K562 (cell line): ENCODE measurements around the gene DAB1. TPM values are rescaled to one million over a fixed set of nuclear protein-coding genes. Genes with fewer than 3 reads are reported as not detected.

Source experiments
- ATAC-seq: fragments of 200-7000 bp; cut with Tn5 transposase; 3 replicates; pipeline ENCODE4 v1.9.1; 2020; ENCODE audit warnings: moderate library complexity
- BruUV-seq: library from RNA; stranded (reverse); fragments of 400-500 nt; replicated peaks from 2 replicates; lab custom pipeline; 2021; lab: Mats Ljungman, UMichigan
- CTCF ChIA-PET: fragments of 300-600 bp; formaldehyde crosslinking; extraction: SDS; loops from one replicate; lab custom pipeline; 2021; ENCODE audit warnings: low intra/inter-chr PET ratio; lab: Yijun Ruan, JAX
- POLR2A ChIA-PET: fragments of 300-600, 350-650 bp; sonication (Branson Sonifier 250); formaldehyde crosslinking; extraction: SDS; loops from one replicate; lab custom pipeline; 2021; ENCODE audit warnings: antibody characterized with exemption, inconsistent platforms; lab: Yijun Ruan, JAX
- DNase-seq, 4 experiments: peaks; one replicate each; pipeline versions ENCODE4 v3.0.0 to v3.0.0-alpha.2; 2011 to 2018; ENCODE audit warnings: low spot score in 3 of 4, mixed read lengths in 3 of 4; ENCODE audit errors: extremely low read depth in 1 of 4
- FAIRE-seq: peaks from 2 replicates; lab custom pipeline; 2011; peaks lifted over from hg19 to GRCh38; lab: Jason Lieb, UNC
- H2AFZ ChIP-seq: 2 replicates; pipeline ENCODE4 v1.6.0; 2011; ENCODE audit warnings: low read depth, low read length, control low read depth, inconsistent platforms
- H3K27ac ChIP-seq: fragments of 200-600 bp; 3 replicates; pipeline ENCODE4 v1.8.0; 2011; ENCODE audit warnings: low read depth, mild to moderate bottlenecking, control low read depth, inconsistent platforms, low read length, moderate library complexity, mixed read lengths; ENCODE audit errors: extremely low read depth
- H3K27me3 ChIP-seq, 2 experiments: fragments of 300-600 bp in 1 of 2; 2 replicates in 1 of 2; 3 replicates in 1 of 2; pipeline versions ENCODE4 v1.6.0 to v1.8.0; 2011; ENCODE audit warnings: inconsistent platforms in 2 of 2, low read length in 2 of 2, mild to moderate bottlenecking in 1 of 2, mixed read lengths in 1 of 2, moderate library complexity in 1 of 2; ENCODE audit not compliant: control insufficient read depth in 2 of 2, insufficient read depth in 2 of 2
- H3K36me3 ChIP-seq: fragments of 300-600 bp; 3 replicates; pipeline ENCODE4 v1.8.0; 2011; ENCODE audit warnings: mild to moderate bottlenecking, low read length, inconsistent platforms; ENCODE audit not compliant: control insufficient read depth, insufficient read depth
- H3K4me1 ChIP-seq, 2 experiments: fragments of 200-600 bp in 1 of 2; replicated peaks in 1 of 2; 2 replicates in 1 of 2; 3 replicates in 1 of 2; pipeline versions ENCODE4 v1.5.1 to v1.8.0; 2011; ENCODE audit warnings: inconsistent platforms in 2 of 2, low read length in 2 of 2, mild to moderate bottlenecking in 1 of 2, mixed read lengths in 1 of 2, moderate library complexity in 1 of 2; ENCODE audit not compliant: control insufficient read depth in 2 of 2, insufficient read depth in 2 of 2
- H3K4me2 ChIP-seq: 2 replicates; pipeline ENCODE4 v1.6.1; 2011; ENCODE audit warnings: low read length, control low read depth, inconsistent platforms, mixed read lengths; ENCODE audit not compliant: insufficient read depth
- H3K4me3 ChIP-seq: fragments of 200-600 bp; sonication (generic), shearing (Covaris generic); 2 replicates; pipeline ENCODE4 v1.5.1; 2016; ENCODE audit warnings: control low read depth, inconsistent platforms
- H3K79me2 ChIP-seq: fragments of 200-600 bp; 3 replicates; pipeline ENCODE4 v1.8.0; 2011; ENCODE audit warnings: low read length, inconsistent platforms; ENCODE audit not compliant: control insufficient read depth, insufficient read depth
- H3K9ac ChIP-seq, 2 experiments: 2 replicates each; pipeline versions ENCODE4 v1.6.0 to v1.6.1; 2011; ENCODE audit warnings: low read depth in 2 of 2, low read length in 2 of 2, control low read depth in 1 of 2, inconsistent platforms in 1 of 2, mild to moderate bottlenecking in 1 of 2, mixed read lengths in 1 of 2; ENCODE audit not compliant: insufficient read depth in 1 of 2
- H3K9me1 ChIP-seq: one replicate; pipeline ENCODE4 v1.6.0; 2011; ENCODE audit warnings: inconsistent platforms, mild to moderate bottlenecking, low read length, moderate library complexity; ENCODE audit not compliant: control insufficient read depth, insufficient read depth
- H3K9me3 ChIP-seq: replicated peaks from 2 replicates; pipeline ENCODE4 v1.5.1; 2011; ENCODE audit warnings: low read depth, low read length, inconsistent platforms; ENCODE audit not compliant: control insufficient read depth, insufficient read depth
- H4K20me1 ChIP-seq: replicated peaks from 2 replicates; pipeline ENCODE4 v1.6.1; 2011; ENCODE audit warnings: low read length, inconsistent platforms, mixed read lengths; ENCODE audit not compliant: control insufficient read depth, insufficient read depth
- WGBS: fragments of 100-300 bp; shearing (Covaris generic); methylation state at CpG from one replicate; pipeline ENCODE4 v1.1.6; 2016; ENCODE audit warnings: low coverage, mixed read lengths; ENCODE audit not compliant: insufficient coverage; ENCODE audit errors: missing lambda C conversion rate; 5-methylcytosine and 5-hydroxymethylcytosine counted together
- in situ Hi-C: fragments of 300-500 bp; cut with MboI; formaldehyde crosslinking; loops from 4 replicates; pipeline ENCODE4 v1.15.0; 2018; ENCODE audit warnings: inconsistent platforms, mixed read lengths
- intact Hi-C: fragments of 100-400 bp; cut with micrococcal nuclease; formaldehyde crosslinking; loops from 2 replicates; pipeline ENCODE4 v1.14.2; 2022
- polyA plus RNA-seq, 8 experiments: library from polyadenylated mRNA; depleted of rRNA in 4 of 8; stranded (reverse) in 5 of 8; unstranded in 3 of 8; fragments of >200 nt; fragmentation: Nextera tagmentation in 2 of 8; fragmentation: Illumina TruSeq in 1 of 8; extraction: Ambion mirVana in 2 of 8; extraction: Trizol in 1 of 8; gene quantifications; 2 replicates each; pipeline versions ENCODE4 v1.2.1 to v1.2.3, GENCODE V29; 2011 to 2014; ENCODE audit warnings: inconsistent platforms in 1 of 8, missing spikeins in 1 of 8
- total RNA-seq, 7 experiments: library from RNA; depleted of rRNA in 6 of 7; stranded (reverse); fragments of >200 nt in 6 of 7; fragmentation: Illumina TruSeq in 2 of 7; extraction: Trizol in 2 of 7; gene quantifications; 2 replicates each; pipeline versions ENCODE4 v1.2.1 to v1.2.3, GENCODE V29; 2011 to 2021; ENCODE audit warnings: low replicate concordance in 1 of 7
- TF ChIP-seq, protein P1 (sequence below): sonication (generic); formaldehyde crosslinking; IDR thresholded peaks from 2 replicates; pipeline ENCODE4 v1.8.0; 2022; ENCODE audit warnings: missing genetic modification reagents, mild to moderate bottlenecking, moderate library complexity, borderline replicate concordance
- TF ChIP-seq, protein P2 (sequence below): fragments of 250-450 bp; sonication (Bioruptor Pico); IDR thresholded peaks from 2 replicates; pipeline ENCODE4 v1.5.0; 2022; ENCODE audit warnings: mild to moderate bottlenecking
- TF ChIP-seq, protein P3 (sequence below): sonication (generic); formaldehyde crosslinking; IDR thresholded peaks from 2 replicates; pipeline ENCODE4 v1.9.0; 2022; ENCODE audit warnings: mild to moderate bottlenecking, missing genetic modification reagents
- TF ChIP-seq, protein P4 (sequence below): sonication (generic); formaldehyde crosslinking; IDR thresholded peaks from 2 replicates; pipeline ENCODE4 v1.8.1; 2023; ENCODE audit warnings: mild to moderate bottlenecking, missing genetic modification reagents, moderate library complexity

DAB1 gene
- total and polyA plus RNA-seq, 9 of the 15 experiments (the other 6 are each of a cell fraction or from before 2014, with no cell fraction given): not detected

DNA sequence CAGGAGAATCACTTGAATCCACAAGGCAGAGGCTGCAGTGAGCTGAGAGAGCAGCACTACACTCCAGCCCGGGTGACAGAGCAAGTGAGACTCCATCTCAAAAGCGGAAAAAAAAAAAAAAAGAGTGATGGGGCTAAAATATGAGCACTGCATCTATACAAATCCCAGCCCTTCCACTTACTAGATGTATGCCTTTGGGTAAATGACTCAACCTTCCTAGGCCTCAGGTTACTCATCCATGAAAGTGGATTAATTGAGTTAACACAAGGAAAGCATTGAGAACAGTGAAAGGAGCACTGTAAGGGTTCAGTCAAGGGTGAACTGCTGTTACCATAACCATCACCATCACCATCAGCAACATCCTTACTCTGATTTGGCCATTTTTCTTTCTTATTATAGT is 231.6 kb downstream of the DAB1 start:
- BruUV-seq: no TSS peak
- Histone ChIP-seq H3K27me3 (peaks cover 7 to 10% of the 10 kb centered on the region in 2 experiments; a peak in 3 of 5 replicates), H3K79me2 (no peaks in the 10 kb centered on the region), H3K9me3 (no peaks in the 10 kb centered on the region), H2AFZ (no peak overlapping the region), H3K27ac (no peak overlapping the region), H4K20me1 (no peaks in the 10 kb centered on the region), H3K4me3 (no peak overlapping the region), H3K4me1 (no peaks in the 10 kb centered on the region), H3K36me3 (no peaks in the 10 kb centered on the region), H3K9ac (no peak overlapping the region), H3K4me2 (no peak overlapping the region), H3K9me1 (no peaks in the 10 kb centered on the region)
- DNase-seq: no peak
- TF ChIP-seq, protein P1, sequence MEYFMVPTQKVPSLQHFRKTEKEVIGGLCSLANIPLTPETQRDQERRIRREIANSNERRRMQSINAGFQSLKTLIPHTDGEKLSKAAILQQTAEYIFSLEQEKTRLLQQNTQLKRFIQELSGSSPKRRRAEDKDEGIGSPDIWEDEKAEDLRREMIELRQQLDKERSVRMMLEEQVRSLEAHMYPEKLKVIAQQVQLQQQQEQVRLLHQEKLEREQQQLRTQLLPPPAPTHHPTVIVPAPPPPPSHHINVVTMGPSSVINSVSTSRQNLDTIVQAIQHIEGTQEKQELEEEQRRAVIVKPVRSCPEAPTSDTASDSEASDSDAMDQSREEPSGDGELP (CRISPR knock-in tag): no peak
- TF ChIP-seq, protein P2, sequence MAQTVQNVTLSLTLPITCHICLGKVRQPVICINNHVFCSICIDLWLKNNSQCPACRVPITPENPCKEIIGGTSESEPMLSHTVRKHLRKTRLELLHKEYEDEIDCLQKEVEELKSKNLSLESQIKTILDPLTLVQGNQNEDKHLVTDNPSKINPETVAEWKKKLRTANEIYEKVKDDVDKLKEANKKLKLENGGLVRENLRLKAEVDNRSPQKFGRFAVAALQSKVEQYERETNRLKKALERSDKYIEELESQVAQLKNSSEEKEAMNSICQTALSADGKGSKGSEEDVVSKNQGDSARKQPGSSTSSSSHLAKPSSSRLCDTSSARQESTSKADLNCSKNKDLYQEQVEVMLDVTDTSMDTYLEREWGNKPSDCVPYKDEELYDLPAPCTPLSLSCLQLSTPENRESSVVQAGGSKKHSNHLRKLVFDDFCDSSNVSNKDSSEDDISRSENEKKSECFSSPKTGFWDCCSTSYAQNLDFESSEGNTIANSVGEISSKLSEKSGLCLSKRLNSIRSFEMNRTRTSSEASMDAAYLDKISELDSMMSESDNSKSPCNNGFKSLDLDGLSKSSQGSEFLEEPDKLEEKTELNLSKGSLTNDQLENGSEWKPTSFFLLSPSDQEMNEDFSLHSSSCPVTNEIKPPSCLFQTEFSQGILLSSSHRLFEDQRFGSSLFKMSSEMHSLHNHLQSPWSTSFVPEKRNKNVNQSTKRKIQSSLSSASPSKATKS (CRISPR knock-in tag): no peak
- TF ChIP-seq, protein P3, sequence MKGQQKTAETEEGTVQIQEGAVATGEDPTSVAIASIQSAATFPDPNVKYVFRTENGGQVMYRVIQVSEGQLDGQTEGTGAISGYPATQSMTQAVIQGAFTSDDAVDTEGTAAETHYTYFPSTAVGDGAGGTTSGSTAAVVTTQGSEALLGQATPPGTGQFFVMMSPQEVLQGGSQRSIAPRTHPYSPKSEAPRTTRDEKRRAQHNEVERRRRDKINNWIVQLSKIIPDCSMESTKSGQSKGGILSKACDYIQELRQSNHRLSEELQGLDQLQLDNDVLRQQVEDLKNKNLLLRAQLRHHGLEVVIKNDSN: no peak
- TF ChIP-seq, protein P4, sequence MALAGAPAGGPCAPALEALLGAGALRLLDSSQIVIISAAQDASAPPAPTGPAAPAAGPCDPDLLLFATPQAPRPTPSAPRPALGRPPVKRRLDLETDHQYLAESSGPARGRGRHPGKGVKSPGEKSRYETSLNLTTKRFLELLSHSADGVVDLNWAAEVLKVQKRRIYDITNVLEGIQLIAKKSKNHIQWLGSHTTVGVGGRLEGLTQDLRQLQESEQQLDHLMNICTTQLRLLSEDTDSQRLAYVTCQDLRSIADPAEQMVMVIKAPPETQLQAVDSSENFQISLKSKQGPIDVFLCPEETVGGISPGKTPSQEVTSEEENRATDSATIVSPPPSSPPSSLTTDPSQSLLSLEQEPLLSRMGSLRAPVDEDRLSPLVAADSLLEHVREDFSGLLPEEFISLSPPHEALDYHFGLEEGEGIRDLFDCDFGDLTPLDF (CRISPR knock-in tag): no peak
- FAIRE-seq: no peak
- ChIA-PET POLR2A (interaction anchor here (0.6 kb wide), 1 partner anchor 147 kb away, joined by 4 read pairs; no protein-coding TSS in a partner anchor), CTCF (no interaction called here)
- 0% methylated on average over 2 of the region's 2 CpGs for WGBS
- in situ Hi-C loops (no loop called here), intact Hi-C loops (no loop called here)
- no peak for ATAC-seq
